Gastrocnemius medialis (tissue), 4 donors: Measurements from ENCODE around the gene UGT1A8.

Experiments used
- CTCF ChIP-seq, 5 experiments: fragments of 450-650 bp in 3 of 5; fragments of 200-600 bp in 2 of 5; sonication (generic) in 2 of 5; IDR thresholded peaks in 4 of 5; conservative IDR thresholded peaks in 1 of 5; 1 replicate in 4 of 5; 2 replicates in 1 of 5; pipeline ENCODE4 v1.5.1; 2016 to 2019; ENCODE audit warnings: antibody characterized with exemption in 5 of 5, mild to moderate bottlenecking in 3 of 5, moderate library complexity in 3 of 5
- POLR2A ChIP-seq, 2 donors: fragments of 450-650 bp; IDR thresholded peaks; one replicate each; pipeline ENCODE4 v1.6.1; 2017; ENCODE audit warnings: antibody characterized with exemption in 2 of 2, mild to moderate bottlenecking in 2 of 2, moderate library complexity in 2 of 2

- no peak for TF ChIP-seq POLR2A (IDR thresholded peaks at IDR 0.05)
- no peak for TF ChIP-seq CTCF (IDR thresholded peaks at IDR 0.05 in 4 of 5, conservative IDR thresholded peaks at IDR 0.05 in 1 of 5)
Observed at GRCh38 chr2:233761040-233761769, 143.8 kb downstream of the UGT1A8 start.
